ENCODE data around the gene GBE1. TPM values are rescaled to one million over a fixed set of nuclear protein-coding genes. Genes with fewer than 3 reads are reported as not detected.

The GBE1 gene
- total RNA-seq, 1 donor from 2014 or later, result 10.9 TPM

- Mint-ChIP-seq H3K27me3 (no peaks in the 10 kb centered on the region), H3K4me3 (ENCODE audit: low read depth) (no peak overlapping the region), H3K9me3 (ENCODE audit: low read depth) (no peaks in the 10 kb centered on the region), H3K27ac (no peak overlapping the region), H3K4me1 (ENCODE audit: low read depth) (no peaks in the 10 kb centered on the region), H3K36me3 (ENCODE audit: insufficient read depth) (no peaks in the 10 kb centered on the region)
- DNase-seq (ENCODE audit: low spot score, unreplicated experiment), result no peak
- TF ChIP-seq CTCF (IDR thresholded peaks at IDR 0.05; ENCODE audit: unreplicated experiment), result no peak
These were observed 123.0 kb downstream of the GBE1 start for GRCh38 chr3:81638480-81638879.

- TF ChIP-seq CTCF (IDR thresholded peaks at IDR 0.05; ENCODE audit: unreplicated experiment), result no peak
- DNase-seq (ENCODE audit: low spot score, unreplicated experiment), result no peak
- Mint-ChIP-seq H3K9me3 (ENCODE audit: low read depth) (peaks cover 3% of the 10 kb centered on the region), H3K27me3 (no peaks in the 10 kb centered on the region), H3K27ac (no peak overlapping the region), H3K4me3 (ENCODE audit: low read depth) (no peak overlapping the region), H3K36me3 (ENCODE audit: insufficient read depth) (peaks cover 3% of the 10 kb centered on the region), H3K4me1 (ENCODE audit: low read depth) (no peaks in the 10 kb centered on the region)
These were observed 128.8 kb downstream of the GBE1 start for GRCh38 chr3:81632659-81633058.

GRCh38 chr3:81624756-81625155, 136.7 kb downstream of the GBE1 start:
- Mint-ChIP-seq H3K4me3 (ENCODE audit: low read depth) (no peak overlapping the region), H3K27me3 (no peaks in the 10 kb centered on the region), H3K27ac (no peak overlapping the region), H3K9me3 (ENCODE audit: low read depth) (no peaks in the 10 kb centered on the region), H3K4me1 (ENCODE audit: low read depth) (no peaks in the 10 kb centered on the region), H3K36me3 (ENCODE audit: insufficient read depth) (no peaks in the 10 kb centered on the region)
- no peak for DNase-seq (ENCODE audit: low spot score, unreplicated experiment)
- TF ChIP-seq CTCF (IDR thresholded peaks at IDR 0.05; ENCODE audit: unreplicated experiment), result no peak

DNA sequence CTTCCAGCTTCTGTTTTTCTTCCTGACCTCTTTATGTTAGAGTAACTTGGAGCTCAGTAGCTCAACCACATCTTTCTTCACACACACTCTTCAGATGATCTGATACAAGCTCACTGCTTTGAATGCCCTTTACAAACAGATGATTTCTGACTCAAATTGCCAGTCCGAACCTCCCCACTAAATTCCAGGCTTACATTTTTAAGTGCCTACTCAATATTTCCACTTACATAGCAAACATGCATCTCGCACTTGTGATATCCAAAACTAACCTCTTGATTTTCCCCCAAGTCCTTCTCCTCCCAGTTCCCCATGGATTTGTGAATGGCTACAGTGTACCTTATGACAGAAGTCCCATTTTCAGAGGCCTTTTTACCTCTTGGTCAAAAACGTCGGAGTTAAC, 139.1 kb downstream of the GBE1 start:
- no peaks in the 10 kb centered on the region for H3K9me3 Mint-ChIP-seq (ENCODE audit: low read depth)
- no peak for TF ChIP-seq CTCF (IDR thresholded peaks at IDR 0.05; ENCODE audit: unreplicated experiment)
- DNase-seq (ENCODE audit: low spot score, unreplicated experiment), result no peak
- no peak overlapping the region for H3K4me3 Mint-ChIP-seq (ENCODE audit: low read depth)
- H3K27me3 Mint-ChIP-seq, result no peaks in the 10 kb centered on the region
- no peaks in the 10 kb centered on the region for H3K4me1 Mint-ChIP-seq (ENCODE audit: low read depth)
- H3K36me3 Mint-ChIP-seq (ENCODE audit: insufficient read depth), result no peaks in the 10 kb centered on the region
- no peak overlapping the region for H3K27ac Mint-ChIP-seq

- no peaks in the 10 kb centered on the region for H3K36me3 Mint-ChIP-seq (ENCODE audit: insufficient read depth)
- H3K4me1 Mint-ChIP-seq (ENCODE audit: low read depth), result no peaks in the 10 kb centered on the region
- H3K9me3 Mint-ChIP-seq (ENCODE audit: low read depth), result no peaks in the 10 kb centered on the region
- H3K4me3 Mint-ChIP-seq (ENCODE audit: low read depth), result no peak overlapping the region
- no peak overlapping the region for H3K27ac Mint-ChIP-seq
- DNase-seq (ENCODE audit: low spot score, unreplicated experiment), result no peak
- no peaks in the 10 kb centered on the region for H3K27me3 Mint-ChIP-seq
- TF ChIP-seq CTCF (IDR thresholded peaks at IDR 0.05; ENCODE audit: unreplicated experiment), result no peak
These were observed 140.2 kb downstream of the GBE1 start for GRCh38 chr3:81621277-81621676.
